GM21786 (cell line): ENCODE measurements around the gene MC5R.

Experiments
- ATAC-seq: cut with Tn5 transposase; IDR thresholded peaks from one replicate; pipeline ENCODE4 v1.9.1; 2021; ENCODE audit not compliant: unreplicated experiment

MC5R gene

GRCh38 chr18:13823707-13824395 lies at the start of gene MC5R:
MC5R (plus strand) TSS chr18:13824149; CDS start chr18:13825766, 1,617 bp downstream.
- ATAC-seq: peak; percentile 82

GRCh38 chr18:13775058-13775457 lies 48.9 kb upstream of the MC5R start:
- no peak for ATAC-seq

GRCh38 chr18:13791181-13791580 lies 32.8 kb upstream of the MC5R start:
- ATAC-seq: no peak

GRCh38 chr18:13793819-13794218 lies 30.1 kb upstream of the MC5R start:
- ATAC-seq: no peak

GRCh38 chr18:13796515-13796914 lies 27.4 kb upstream of the MC5R start:
- no peak for ATAC-seq

GRCh38 chr18:13797157-13797611 lies 26.8 kb upstream of the MC5R start:
- no peak for ATAC-seq

- ATAC-seq: no peak
Measured at GRCh38 chr18:13799396-13799795, 24.6 kb upstream of the MC5R start.

- no peak for ATAC-seq
Measured at GRCh38 chr18:13800505-13801259, 23.3 kb upstream of the MC5R start.

GRCh38 chr18:13801260-13801601 lies 22.7 kb upstream of the MC5R start:
- ATAC-seq: no peak

GRCh38 chr18:13804305-13804704 lies 19.6 kb upstream of the MC5R start:
- ATAC-seq: peak; percentile 56

GRCh38 chr18:13808294-13809042 lies 15.5 kb upstream of the MC5R start:
- no peak for ATAC-seq

- ATAC-seq: no peak
Measured at GRCh38 chr18:13809043-13809430, 14.9 kb upstream of the MC5R start.

- ATAC-seq: no peak
Measured at GRCh38 chr18:13809531-13810255, 14.3 kb upstream of the MC5R start.

GRCh38 chr18:13810950-13811485 lies 12.9 kb upstream of the MC5R start:
- no peak for ATAC-seq

GRCh38 chr18:13811993-13812392 lies 12.0 kb upstream of the MC5R start:
- ATAC-seq: no peak

GRCh38 chr18:13813271-13813849 lies 10.6 kb upstream of the MC5R start:
- peak; percentile 75 for ATAC-seq

- no peak for ATAC-seq
Measured at GRCh38 chr18:13826209-13826608, 2.3 kb downstream of the MC5R start.

GRCh38 chr18:13831864-13832508 lies 8.0 kb downstream of the MC5R start:
- ATAC-seq: no peak

GRCh38 chr18:13834496-13835015 lies 10.6 kb downstream of the MC5R start:
- ATAC-seq: no peak

- no peak for ATAC-seq
Measured at GRCh38 chr18:13835202-13835601, 11.3 kb downstream of the MC5R start.
